ENCODE data around the gene PNKP.
A peak's percentile ranks its signal among the peaks of the same experiment; 100 is the strongest.

- peak; percentile 76 for TF ChIP-seq POLR2AphosphoS5 (IDR thresholded peaks at IDR 0.05; ENCODE audit: low read length)
- TF ChIP-seq CEBPB (IDR thresholded peaks at IDR 0.05; ENCODE audit: borderline replicate concordance in 1 of 2, low read depth in 2 of 2, low read length in 2 of 2), result no peak
- peak; percentile 38; the same call in 1 of the 2 replicates for TF ChIP-seq POLR2A (IDR thresholded peaks at IDR 0.05; ENCODE audit: low read depth, low read length)
- TF ChIP-seq FOS (IDR thresholded peaks at IDR 0.05; ENCODE audit: borderline replicate concordance, extremely low read depth, insufficient read length), result no peak
- TF ChIP-seq SIN3A (IDR thresholded peaks at IDR 0.05; ENCODE audit: low read depth, low read length), result no peak
- no peak for TF ChIP-seq KDM1A (IDR thresholded peaks at IDR 0.05; ENCODE audit: borderline replicate concordance)
- TF ChIP-seq, protein P1, sequence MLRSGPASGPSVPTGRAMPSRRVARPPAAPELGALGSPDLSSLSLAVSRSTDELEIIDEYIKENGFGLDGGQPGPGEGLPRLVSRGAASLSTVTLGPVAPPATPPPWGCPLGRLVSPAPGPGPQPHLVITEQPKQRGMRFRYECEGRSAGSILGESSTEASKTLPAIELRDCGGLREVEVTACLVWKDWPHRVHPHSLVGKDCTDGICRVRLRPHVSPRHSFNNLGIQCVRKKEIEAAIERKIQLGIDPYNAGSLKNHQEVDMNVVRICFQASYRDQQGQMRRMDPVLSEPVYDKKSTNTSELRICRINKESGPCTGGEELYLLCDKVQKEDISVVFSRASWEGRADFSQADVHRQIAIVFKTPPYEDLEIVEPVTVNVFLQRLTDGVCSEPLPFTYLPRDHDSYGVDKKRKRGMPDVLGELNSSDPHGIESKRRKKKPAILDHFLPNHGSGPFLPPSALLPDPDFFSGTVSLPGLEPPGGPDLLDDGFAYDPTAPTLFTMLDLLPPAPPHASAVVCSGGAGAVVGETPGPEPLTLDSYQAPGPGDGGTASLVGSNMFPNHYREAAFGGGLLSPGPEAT (IDR thresholded peaks at IDR 0.05; ENCODE audit: low read depth), result peak; percentile 78
- TF ChIP-seq CTCF (IDR thresholded peaks at IDR 0.05 in 2 of 3, conservative IDR thresholded peaks at IDR 0.05 in 1 of 3; ENCODE audit: control insufficient read depth in 2 of 3, extremely low read depth in 1 of 3, insufficient read depth in 1 of 3, low read depth in 3 of 3, low read length in 3 of 3), result no peak
- no peak for TF ChIP-seq NRF1 (conservative IDR thresholded peaks at IDR 0.05; ENCODE audit: low read depth, low read length)
- no peak; the same call in 1 of the 2 replicates for TF ChIP-seq ESRRA (IDR thresholded peaks at IDR 0.05; ENCODE audit: low read length)
These were observed 27.6 kb upstream of the PNKP start for GRCh38 chr19:49894879-49895565.
